ENCODE data around the gene OR1F1. TPM values are rescaled to one million over a fixed set of nuclear protein-coding genes. Genes with fewer than 3 reads are reported as not detected.
A peak's percentile ranks its signal among the peaks of the same experiment; 100 is the strongest.

OR1F1 gene
- total and polyA plus RNA-seq, 9 of the 15 experiments (the other 6 are each of a cell fraction or from before 2014, with no cell fraction given), result 0.15 to 0.61 (median 0.35) TPM; not detected in 3

GRCh38 chr16:3158510-3159314 is 29.3 kb upstream of the OR1F1 start (continued):
- TF ChIP-seq ZBTB9 (CRISPR knock-in tag; IDR thresholded peaks at IDR 0.05) (no peak), NR4A1 (CRISPR knock-in tag; IDR thresholded peaks at IDR 0.05) (no peak), NR4A1 (tag; IDR thresholded peaks at IDR 0.05) (no peak), NCOA1 (IDR thresholded peaks at IDR 0.05; ENCODE audit: low read depth) (no peak; the same call in 1 of the 2 replicates), BCOR (IDR thresholded peaks at IDR 0.05) (peak; percentile 89), ZNF449 (CRISPR knock-in tag; IDR thresholded peaks at IDR 0.05) (no peak), NFATC3 (IDR thresholded peaks at IDR 0.05) (no peak), HCFC1 (IDR thresholded peaks at IDR 0.05; ENCODE audit: low read depth, low read length) (no peak), SOX6 (IDR thresholded peaks at IDR 0.05) (peak; percentile 40; the same call in 1 of the 2 replicates), SRSF1 (IDR thresholded peaks at IDR 0.05; ENCODE audit: low read depth, low read length) (no peak), ZNF644 (tag; IDR thresholded peaks at IDR 0.05; ENCODE audit: low read depth) (no peak), RERE (CRISPR knock-in tag; IDR thresholded peaks at IDR 0.05; ENCODE audit: borderline replicate concordance) (no peak), RFX7 (CRISPR knock-in tag; IDR thresholded peaks at IDR 0.05) (no peak), FOS (IDR thresholded peaks at IDR 0.05; ENCODE audit: extremely low read depth, insufficient read length) (no peak), FOSL1 (tag; conservative IDR thresholded peaks at IDR 0.05) (peak; percentile 47), HNRNPUL1 (IDR thresholded peaks at IDR 0.05; ENCODE audit: low read length) (no peak), CHCHD3 (CRISPR knock-in tag; IDR thresholded peaks at IDR 0.05) (no peak), HNRNPL (IDR thresholded peaks at IDR 0.05; ENCODE audit: low read depth, low read length) (no peak), IFI16 (CRISPR knock-in tag; IDR thresholded peaks at IDR 0.05) (no peak), MAX (CRISPR knock-in tag; IDR thresholded peaks at IDR 0.05) (no peak), ZKSCAN8 (CRISPR knock-in tag; IDR thresholded peaks at IDR 0.05) (no peak), ERF (CRISPR knock-in tag; IDR thresholded peaks at IDR 0.05) (peak; percentile 83; the same call in 1 of the 2 replicates)
